ENCODE measurements around the gene CAMTA1.

GRCh38 chr1:7552402-7552801 lies 767.1 kb downstream of the CAMTA1 start:
- no peak for TF ChIP-seq POLR2A (IDR thresholded peaks at IDR 0.05; ENCODE audit: low read length)
- no peak for TF ChIP-seq GATA1 (IDR thresholded peaks at IDR 0.05; ENCODE audit: low read depth, low read length)

Measured in erythroblast (primary cell).